Stimulated activated CD4-positive, alpha-beta T cell treated with anti-CD3 and anti-CD28 coated beads, Interleukin-12 subunit alpha, Interleukin-12 subunit beta, amount 100 ng/mL, for 4 hours (primary cell): ENCODE data around the gene SERPINC1.
"Not testable (repeated sequence)": the region's sequence is repeated elsewhere in the genome, so short reads cannot be mapped to it uniquely, and the experiment has no call there.

Source experiments
- DNase-seq: peaks from one replicate; pipeline ENCODE4 v3.0.0-alpha.2; 2020

SERPINC1 gene

GRCh38 chr1:173888749-173889148 is 28.4 kb downstream of the SERPINC1 start:
- no peak for DNase-seq

- no peak for DNase-seq
These were observed 29.5 kb downstream of the SERPINC1 start for GRCh38 chr1:173887627-173888026.

GRCh38 chr1:173886746-173887611 is 30.1 kb downstream of the SERPINC1 start:
- no peak for DNase-seq

- no peak for DNase-seq
These were observed 32.4 kb downstream of the SERPINC1 start for GRCh38 chr1:173884701-173885100.

- DNase-seq, result not testable (repeated sequence)
These were observed 36.0 kb downstream of the SERPINC1 start for GRCh38 chr1:173881117-173881516.

GRCh38 chr1:173878251-173878650 is 38.9 kb downstream of the SERPINC1 start:
- DNase-seq, result no peak

GRCh38 chr1:173876732-173877131 is 40.4 kb downstream of the SERPINC1 start:
- DNase-seq, result no peak

GRCh38 chr1:173871500-173871899 is 45.6 kb downstream of the SERPINC1 start:
- DNase-seq, result no peak

- DNase-seq, result no peak
These were observed 46.0 kb downstream of the SERPINC1 start for GRCh38 chr1:173871091-173871490.

- no peak for DNase-seq
These were observed 46.7 kb downstream of the SERPINC1 start for GRCh38 chr1:173870252-173871075.

GRCh38 chr1:173869021-173869359 is 48.1 kb downstream of the SERPINC1 start:
- no peak for DNase-seq

- peak; percentile 96 for DNase-seq
These were observed 48.7 kb downstream of the SERPINC1 start, which contains the start of gene ZBTB37 for GRCh38 chr1:173868266-173869020. TSS of gene ZBTB37 (plus strand) at chr1:173868380. CDS start at chr1:173870226, 1,846 bp downstream.

GRCh38 chr1:173867753-173868265 is 49.3 kb downstream of the SERPINC1 start, which contains the start of gene GAS5:
TSS of gene GAS5 (minus strand) at chr1:173867989.
- peak; percentile 99 for DNase-seq

GRCh38 chr1:173867141-173867752 is 49.9 kb downstream of the SERPINC1 start:
- DNase-seq, result no peak

GRCh38 chr1:173866413-173867115 is 50.6 kb downstream of the SERPINC1 start:
- DNase-seq, result no peak

- DNase-seq, result no peak
These were observed 51.5 kb downstream of the SERPINC1 start for GRCh38 chr1:173865468-173866164.

GRCh38 chr1:173864179-173864867 is 52.8 kb downstream of the SERPINC1 start:
- DNase-seq, result no peak

- DNase-seq, result no peak
These were observed 53.6 kb downstream of the SERPINC1 start for GRCh38 chr1:173863224-173864161.

- DNase-seq, result no peak
These were observed 54.3 kb downstream of the SERPINC1 start for GRCh38 chr1:173862769-173863223.
